ENCODE data around the gene CERS5. TPM values are rescaled to one million over a fixed set of nuclear protein-coding genes. Genes with fewer than 3 reads are reported as not detected.

Gene CERS5
- total RNA-seq, 1 experiment from 2014 or later, result 62.6 TPM

GRCh38 chr12:50087995-50088394 is 79.2 kb downstream of the CERS5 start:
- Mint-ChIP-seq H3K27ac (ENCODE audit: unreplicated experiment) (no peak overlapping the region), H3K4me1 (ENCODE audit: low read depth, unreplicated experiment) (peaks cover 20% of the 10 kb centered on the region), H3K36me3 (ENCODE audit: insufficient read depth, unreplicated experiment) (peaks cover 73% of the 10 kb centered on the region), H3K27me3 (ENCODE audit: insufficient read depth, unreplicated experiment) (no peaks in the 10 kb centered on the region), H3K4me3 (ENCODE audit: unreplicated experiment) (no peak overlapping the region), H3K9me3 (ENCODE audit: unreplicated experiment) (no peaks in the 10 kb centered on the region)
- no peak for DNase-seq
- Histone ChIP-seq H3K9me3 (no peaks in the 10 kb centered on the region), H3K4me1 (peaks cover 20% of the 10 kb centered on the region), H3K4me3 (ENCODE audit: low read depth, low read length) (no peak overlapping the region), H3K27me3 (replicated peaks; ENCODE audit: control insufficient read depth, insufficient read depth, low read length) (no peaks in the 10 kb centered on the region), H3K36me3 (ENCODE audit: control insufficient read depth, insufficient read depth, low read length) (peaks cover 17% of the 10 kb centered on the region)
- POLR2A ChIA-PET, result interaction anchor here (1.3 kb wide), 1 partner anchor 22 kb away, joined by 3 read pairs; no protein-coding TSS in a partner anchor
- BruUV-seq (replicated peaks), result no TSS peak
- intact Hi-C loops (cut with micrococcal nuclease; ENCODE audit: unreplicated experiment), result loop anchor here (1.0 kb wide), 1 partner anchor 87 kb away; no protein-coding TSS in a partner anchor
- CTCF ChIA-PET, result interaction anchor here (0.6 to 2.1 kb wide), 5 partner anchors 13 to 59 kb away, joined by 3 to 13 read pairs (median 3); partner anchors contain the start of gene COX14
- no peak for TF ChIP-seq CTCF (IDR thresholded peaks at IDR 0.05; ENCODE audit: insufficient read depth in 1 of 2, low read depth in 1 of 2, low read length in 1 of 2, severe bottlenecking in 1 of 2, unreplicated experiment in 1 of 2)

GRCh38 chr12:50087151-50087550 is 80.0 kb downstream of the CERS5 start:
- ChIA-PET CTCF (interaction anchor here (1.2 to 2.1 kb wide), 2 partner anchors 23 to 25 kb away, joined by 3 to 13 read pairs; partner anchors contain the start of gene COX14), POLR2A (interaction anchor here (1.3 kb wide), 1 partner anchor 23 kb away, joined by 3 read pairs; no protein-coding TSS in a partner anchor)
- H3K27me3 Mint-ChIP-seq (ENCODE audit: insufficient read depth, unreplicated experiment), result no peaks in the 10 kb centered on the region

DNA sequence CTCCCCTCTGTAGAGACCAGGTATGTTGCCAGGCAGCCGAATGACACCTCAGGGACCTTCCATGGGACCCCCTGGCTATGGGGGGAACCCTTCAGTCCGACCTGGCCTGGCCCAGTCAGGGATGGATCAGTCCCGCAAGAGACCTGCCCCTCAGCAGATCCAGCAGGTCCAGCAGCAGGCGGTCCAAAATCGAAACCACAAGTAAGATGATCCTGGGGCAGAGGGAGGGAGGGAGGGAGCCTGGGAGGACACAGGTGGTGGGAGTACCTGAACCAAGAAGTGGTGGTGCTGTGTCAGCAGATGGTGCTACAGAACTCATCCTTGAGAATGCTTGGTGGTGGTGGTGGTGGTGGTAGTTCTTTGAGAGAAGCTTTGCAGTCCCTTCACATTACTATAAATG is 81.0 kb downstream of the CERS5 start:
- Histone ChIP-seq H3K27me3 (replicated peaks; ENCODE audit: control insufficient read depth, insufficient read depth, low read length) (no peaks in the 10 kb centered on the region), H3K36me3 (ENCODE audit: control insufficient read depth, insufficient read depth, low read length) (peaks cover 16% of the 10 kb centered on the region), H3K4me1 (peaks cover 37% of the 10 kb centered on the region), H3K9me3 (no peaks in the 10 kb centered on the region), H3K4me3 (ENCODE audit: low read depth, low read length) (peak overlapping the region; percentile 72)
- intact Hi-C loops (cut with micrococcal nuclease; ENCODE audit: unreplicated experiment), result no loop called here
- TF ChIP-seq CTCF (IDR thresholded peaks at IDR 0.05; ENCODE audit: insufficient read depth in 1 of 2, low read depth in 1 of 2, low read length in 1 of 2, severe bottlenecking in 1 of 2, unreplicated experiment in 1 of 2), result no peak
- Mint-ChIP-seq H3K4me3 (ENCODE audit: unreplicated experiment) (peak overlapping the region; percentile 83), H3K36me3 (ENCODE audit: insufficient read depth, unreplicated experiment) (peaks cover 55% of the 10 kb centered on the region), H3K9me3 (ENCODE audit: unreplicated experiment) (no peaks in the 10 kb centered on the region), H3K27me3 (ENCODE audit: insufficient read depth, unreplicated experiment) (no peaks in the 10 kb centered on the region), H3K27ac (ENCODE audit: unreplicated experiment) (peak overlapping the region; percentile 79), H3K4me1 (ENCODE audit: low read depth, unreplicated experiment) (peaks cover 37% of the 10 kb centered on the region)
- no peak for DNase-seq
- no TSS peak for BruUV-seq (replicated peaks)
- POLR2A ChIA-PET, result interaction anchor here (1.9 to 2.3 kb wide), 2 partner anchors 26 to 81 kb away, joined by 24 to 30 read pairs; partner anchors contain the start of genes CERS5 and COX14
- CTCF ChIA-PET, result interaction anchor here (1.9 to 2.2 kb wide), 3 partner anchors 15 to 96 kb away, joined by 7 to 105 read pairs (median 11); partner anchors contain the start of gene COX14

More at GRCh38 chr12:50087151-50087550, 80.0 kb downstream of the CERS5 start:
- H3K27me3 ChIP-seq (replicated peaks; ENCODE audit: control insufficient read depth, insufficient read depth, low read length), result no peaks in the 10 kb centered on the region
- Mint-ChIP-seq H3K36me3 (ENCODE audit: insufficient read depth, unreplicated experiment) (peaks cover 65% of the 10 kb centered on the region), H3K9me3 (ENCODE audit: unreplicated experiment) (no peaks in the 10 kb centered on the region), H3K4me3 (ENCODE audit: unreplicated experiment) (no peak overlapping the region), H3K27ac (ENCODE audit: unreplicated experiment) (no peak overlapping the region), H3K4me1 (ENCODE audit: low read depth, unreplicated experiment) (peaks cover 28% of the 10 kb centered on the region)
- no TSS peak for BruUV-seq (replicated peaks)
- H3K9me3 ChIP-seq, result no peaks in the 10 kb centered on the region
- intact Hi-C loops (cut with micrococcal nuclease; ENCODE audit: unreplicated experiment), result no loop called here
- no peak for TF ChIP-seq CTCF (IDR thresholded peaks at IDR 0.05; ENCODE audit: insufficient read depth in 1 of 2, low read depth in 1 of 2, low read length in 1 of 2, severe bottlenecking in 1 of 2, unreplicated experiment in 1 of 2)
- no peak for DNase-seq
- H3K36me3 ChIP-seq (ENCODE audit: control insufficient read depth, insufficient read depth, low read length), result peaks cover 18% of the 10 kb centered on the region
- H3K4me3 ChIP-seq (ENCODE audit: low read depth, low read length), result no peak overlapping the region
- H3K4me1 ChIP-seq, result peaks cover 29% of the 10 kb centered on the region

Measured in Caco-2 (cell line).